HCT116 (cell line): ENCODE data around the gene CHST11. TPM values are rescaled to one million over a fixed set of nuclear protein-coding genes. Genes with fewer than 3 reads are reported as not detected.

Source experiments
- ATAC-seq: fragments of 200-7000 bp; cut with Tn5 transposase; 2 replicates; pipeline ENCODE4 v1.9.1; 2020; ENCODE audit warnings: mild to moderate bottlenecking, moderate library complexity
- BruUV-seq: library from RNA; stranded (reverse); fragments of 400-500 nt; replicated peaks from 2 replicates; lab custom pipeline; 2021; lab: Mats Ljungman, UMichigan
- CTCF ChIA-PET: fragments of 300-600 bp; sonication (Branson Sonifier 250); formaldehyde crosslinking; loops from one replicate; lab custom pipeline; 2021; ENCODE audit warnings: antibody characterized with exemption; lab: Charles Lee
- POLR2A ChIA-PET: fragments of 300-600, 350-600 bp; sonication (Branson Sonifier 250); formaldehyde crosslinking; loops from one replicate; lab custom pipeline; 2021; ENCODE audit warnings: antibody characterized with exemption; lab: Charles Lee
- RAD21 ChIA-PET, 2 experiments: fragments of 300-600 bp; sonication (Branson Sonifier 250); formaldehyde crosslinking; loops; one replicate each; lab custom pipeline; 2023; ENCODE audit warnings: low total read pairs in 2 of 2; ENCODE audit not compliant: uncharacterized antibody in 2 of 2, unreplicated experiment in 2 of 2, low non-redundant PET in 1 of 2; lab: Charles Lee
- DNase-seq: peaks from one replicate; pipeline ENCODE4 v3.0.0-alpha.2; 2010; ENCODE audit warnings: low read depth, low spot score
- H2AFZ ChIP-seq: fragments of 200-600 bp; shearing (Covaris generic), sonication (generic); 2 replicates; pipeline ENCODE4 v1.6.1; 2017; ENCODE audit warnings: low read depth, mixed run types, mixed read lengths, antibody characterized with exemption, low read length; ENCODE audit not compliant: poor library complexity, severe bottlenecking
- H3K27ac ChIP-seq: 2 replicates; pipeline ENCODE4 v1.5.1; 2012; ENCODE audit warnings: low read depth, low read length
- H3K27me3 ChIP-seq: fragments of 200-600 bp; sonication (generic); 2 replicates; pipeline ENCODE4 v1.6.1; 2016; ENCODE audit warnings: mixed run types, low read length, mixed read lengths; ENCODE audit not compliant: insufficient read depth
- H3K36me3 ChIP-seq, 2 experiments: fragments of 200-500 bp in 1 of 2; fragments of 200-600 bp in 1 of 2; sonication (Bioruptor generic) in 1 of 2; sonication (generic) in 1 of 2; 2 replicates each; pipeline versions ENCODE4 v1.5.1 to v1.6.1; 2014 to 2016; ENCODE audit warnings: low read length in 2 of 2, inconsistent platforms in 1 of 2, mixed read lengths in 1 of 2, mixed run types in 1 of 2; ENCODE audit not compliant: insufficient read depth in 2 of 2, control insufficient read depth in 1 of 2
- H3K4me1 ChIP-seq, 2 experiments: fragments of 200-600 bp in 1 of 2; sonication (generic) in 1 of 2; 2 replicates each; pipeline versions ENCODE4 v1.5.1 to v1.6.1; 2012 to 2017; ENCODE audit warnings: low read length in 2 of 2, inconsistent platforms in 1 of 2, mild to moderate bottlenecking in 1 of 2, mixed read lengths in 1 of 2, mixed run types in 1 of 2, moderate library complexity in 1 of 2; ENCODE audit not compliant: insufficient read depth in 2 of 2, control insufficient read depth in 1 of 2
- H3K4me2 ChIP-seq: fragments of 200-600 bp; sonication (generic); 2 replicates; pipeline ENCODE4 v1.6.1; 2017; ENCODE audit warnings: mixed run types, low read length, mixed read lengths
- H3K4me3 ChIP-seq, 2 experiments: fragments of 200-600 bp in 1 of 2; sonication (generic) in 1 of 2; replicated peaks in 1 of 2; 2 replicates each; pipeline ENCODE4 v1.5.1; 2011 to 2016; ENCODE audit warnings: low read length in 2 of 2, control low read depth in 1 of 2, low read depth in 1 of 2, mild to moderate bottlenecking in 1 of 2, mixed read lengths in 1 of 2, mixed run types in 1 of 2
- H3K79me2 ChIP-seq: fragments of 200-600 bp; sonication (generic); 2 replicates; pipeline ENCODE4 v1.6.1; 2017; ENCODE audit warnings: mild to moderate bottlenecking, mixed run types, low read length, moderate library complexity, mixed read lengths; ENCODE audit not compliant: insufficient read depth
- H3K9ac ChIP-seq: fragments of 200-600 bp; sonication (generic); 2 replicates; pipeline ENCODE4 v1.6.1; 2016; ENCODE audit warnings: low read length, mixed read lengths
- H3K9me2 ChIP-seq: fragments of 200-600 bp; sonication (generic), shearing (Covaris generic); 2 replicates; pipeline ENCODE4 v1.6.1; 2017; ENCODE audit warnings: mixed run types, mild to moderate bottlenecking, moderate library complexity; ENCODE audit not compliant: insufficient read depth
- H3K9me3 ChIP-seq, 2 experiments: fragments of 200-500 bp in 1 of 2; fragments of 200-600 bp in 1 of 2; sonication (Bioruptor generic) in 1 of 2; sonication (generic) in 1 of 2; 2 replicates each; pipeline ENCODE4 v1.6.1; 2014 to 2017; ENCODE audit warnings: low read length in 2 of 2, mixed read lengths in 2 of 2, inconsistent platforms in 1 of 2, low read depth in 1 of 2, mild to moderate bottlenecking in 1 of 2, mixed run types in 1 of 2, moderate library complexity in 1 of 2; ENCODE audit not compliant: control insufficient read depth in 1 of 2, insufficient read depth in 1 of 2
- H4K20me1 ChIP-seq: fragments of 200-600 bp; sonication (generic), shearing (Covaris generic); 2 replicates; pipeline ENCODE4 v1.6.1; 2017; ENCODE audit warnings: mixed run types, mild to moderate bottlenecking, moderate library complexity; ENCODE audit not compliant: insufficient read depth
- ATF3 ChIP-seq: IDR thresholded peaks from 2 replicates; pipeline ENCODE4 v1.6.1; 2012
- CEBPB ChIP-seq: IDR thresholded peaks from 2 replicates; pipeline ENCODE4 v1.6.1; 2012; ENCODE audit warnings: low read depth
- EGR1 ChIP-seq: IDR thresholded peaks from 2 replicates; pipeline ENCODE4 v1.6.1; 2012; ENCODE audit warnings: low read depth
- ELF1 ChIP-seq: IDR thresholded peaks from 2 replicates; pipeline ENCODE4 v1.6.1; 2012; ENCODE audit warnings: low read depth, borderline replicate concordance
- EZH2 ChIP-seq: fragments of 200-600 bp; sonication (generic); IDR thresholded peaks from 2 replicates; pipeline ENCODE4 v1.6.1; 2017; ENCODE audit warnings: antibody characterized with exemption, mixed run types
- FOSL1 ChIP-seq: IDR thresholded peaks from 2 replicates; pipeline ENCODE4 v1.6.1; 2012; ENCODE audit warnings: low read depth
- JUND ChIP-seq: IDR thresholded peaks from 2 replicates; pipeline ENCODE4 v1.6.1; 2012
- POLR2AphosphoS5 ChIP-seq: IDR thresholded peaks from 2 replicates; pipeline ENCODE4 v1.6.1; 2011; ENCODE audit warnings: mild to moderate bottlenecking, low read depth, low read length, moderate library complexity
- RAD21 ChIP-seq: IDR thresholded peaks from 2 replicates; pipeline ENCODE4 v1.6.1; 2012; ENCODE audit warnings: low read depth, mild to moderate bottlenecking
- SIN3A ChIP-seq: IDR thresholded peaks from 2 replicates; pipeline ENCODE4 v1.6.1; 2012; ENCODE audit warnings: low read depth
- SP1 ChIP-seq: IDR thresholded peaks from 2 replicates; pipeline ENCODE4 v1.6.1; 2012; ENCODE audit warnings: low read depth
- SRF ChIP-seq: IDR thresholded peaks from 2 replicates; pipeline ENCODE4 v1.6.1; 2012; ENCODE audit warnings: low read depth
- TCF7L2 ChIP-seq: IDR thresholded peaks from 2 replicates; pipeline ENCODE4 v1.7.0; 2011; ENCODE audit warnings: borderline replicate concordance, inconsistent platforms; ENCODE audit not compliant: insufficient read depth, insufficient read length; ENCODE audit errors: extremely low read depth
- YY1 ChIP-seq: IDR thresholded peaks from 2 replicates; pipeline ENCODE4 v1.6.1; 2011; ENCODE audit warnings: low read length, low read depth, moderate library complexity, mild to moderate bottlenecking; ENCODE audit not compliant: insufficient replicate concordance; ENCODE audit errors: extremely low read depth
- ZBTB33 ChIP-seq: IDR thresholded peaks from 2 replicates; pipeline ENCODE4 v1.6.1; 2011; ENCODE audit warnings: mild to moderate bottlenecking, low read length, moderate library complexity; ENCODE audit not compliant: insufficient replicate concordance; ENCODE audit errors: extremely low read depth
- ZFX ChIP-seq: fragments of 450-650 bp; IDR thresholded peaks from 2 replicates; pipeline ENCODE4 v1.6.1; 2017
- ZNF274 ChIP-seq: fragments of 200-500 bp; sonication (Bioruptor generic); IDR thresholded peaks from 2 replicates; pipeline ENCODE4 v1.6.1; 2014; ENCODE audit warnings: mild to moderate bottlenecking, low read depth, low read length, inconsistent platforms
- intact Hi-C: fragments of 100-400 bp; cut with micrococcal nuclease; formaldehyde crosslinking; loops from 2 replicates; pipeline ENCODE4 v1.10.0; 2022
- total RNA-seq: library from RNA; stranded (reverse); gene quantifications from one replicate; pipeline ENCODE4 v1.2.1, GENCODE V29; 2021; ENCODE audit not compliant: unreplicated experiment
- TF ChIP-seq, protein P1 (sequence below): IDR thresholded peaks from 2 replicates; pipeline ENCODE4 v1.6.1; 2012; ENCODE audit warnings: low read depth
- TF ChIP-seq, protein P2 (sequence below): IDR thresholded peaks from 2 replicates; pipeline ENCODE4 v1.6.1; 2012
- TF ChIP-seq, protein P3 (sequence below), 3 experiments: fragments of 200-600 bp in 1 of 3; sonication (generic) in 1 of 3; IDR thresholded peaks in 2 of 3; conservative IDR thresholded peaks in 1 of 3; 2 replicates each; pipeline ENCODE4 v1.5.1; 2012 to 2017; ENCODE audit warnings: low read depth in 2 of 3, low read length in 2 of 3, antibody characterized with exemption in 1 of 3, borderline replicate concordance in 1 of 3, control low read depth in 1 of 3, mild to moderate bottlenecking in 1 of 3, mixed read lengths in 1 of 3, mixed run types in 1 of 3, moderate library complexity in 1 of 3; ENCODE audit not compliant: insufficient read depth in 1 of 3

Gene CHST11
- total RNA-seq, 1 experiment from 2014 or later: 10.1 TPM

DNA sequence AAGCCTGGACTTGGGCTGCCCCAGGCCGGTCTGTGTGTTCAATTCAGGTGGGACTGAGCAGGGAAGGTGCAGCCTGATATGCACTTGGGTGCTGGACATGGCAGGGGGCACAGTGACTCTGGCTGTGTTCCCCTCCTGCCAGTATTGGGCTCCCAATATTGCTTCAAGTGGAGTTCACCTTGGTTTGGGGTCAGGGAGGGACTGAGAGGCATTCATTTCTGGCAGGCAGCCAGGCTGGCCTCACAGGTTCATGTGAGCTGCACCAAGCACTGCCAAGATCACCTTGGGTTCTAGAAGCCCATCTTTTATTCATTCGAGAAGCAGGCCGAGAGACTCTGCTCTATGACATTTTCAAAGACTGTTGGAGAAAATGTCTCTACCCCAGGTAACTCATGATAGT lies 245.0 kb downstream of the CHST11 start:
- intact Hi-C loops: no loop called here
- H3K27ac ChIP-seq: no peak overlapping the region
- no peaks in the 10 kb centered on the region for H3K79me2 ChIP-seq
- no peak overlapping the region for H3K9ac ChIP-seq
- H3K4me2 ChIP-seq: no peak overlapping the region
- BruUV-seq: no TSS peak
- H3K27me3 ChIP-seq: no peaks in the 10 kb centered on the region
- no peaks in the 10 kb centered on the region for H3K9me3 ChIP-seq
- no peak overlapping the region for H3K4me3 ChIP-seq
- no peaks in the 10 kb centered on the region for H3K9me2 ChIP-seq
- ATAC-seq: no peak
- CTCF ChIA-PET: no interaction called here
- TF ChIP-seq ATF3 (no peak), ZBTB33 (no peak), YY1 (no peak), EGR1 (no peak), FOSL1 (no peak), EZH2 (no peak), SIN3A (no peak), JUND (no peak), SRF (no peak), SP1 (no peak), RAD21 (no peak), CEBPB (no peak), ZNF274 (no peak), POLR2AphosphoS5 (no peak), ELF1 (no peak), ZFX (no peak), TCF7L2 (no peak)
- TF ChIP-seq, protein P1, sequence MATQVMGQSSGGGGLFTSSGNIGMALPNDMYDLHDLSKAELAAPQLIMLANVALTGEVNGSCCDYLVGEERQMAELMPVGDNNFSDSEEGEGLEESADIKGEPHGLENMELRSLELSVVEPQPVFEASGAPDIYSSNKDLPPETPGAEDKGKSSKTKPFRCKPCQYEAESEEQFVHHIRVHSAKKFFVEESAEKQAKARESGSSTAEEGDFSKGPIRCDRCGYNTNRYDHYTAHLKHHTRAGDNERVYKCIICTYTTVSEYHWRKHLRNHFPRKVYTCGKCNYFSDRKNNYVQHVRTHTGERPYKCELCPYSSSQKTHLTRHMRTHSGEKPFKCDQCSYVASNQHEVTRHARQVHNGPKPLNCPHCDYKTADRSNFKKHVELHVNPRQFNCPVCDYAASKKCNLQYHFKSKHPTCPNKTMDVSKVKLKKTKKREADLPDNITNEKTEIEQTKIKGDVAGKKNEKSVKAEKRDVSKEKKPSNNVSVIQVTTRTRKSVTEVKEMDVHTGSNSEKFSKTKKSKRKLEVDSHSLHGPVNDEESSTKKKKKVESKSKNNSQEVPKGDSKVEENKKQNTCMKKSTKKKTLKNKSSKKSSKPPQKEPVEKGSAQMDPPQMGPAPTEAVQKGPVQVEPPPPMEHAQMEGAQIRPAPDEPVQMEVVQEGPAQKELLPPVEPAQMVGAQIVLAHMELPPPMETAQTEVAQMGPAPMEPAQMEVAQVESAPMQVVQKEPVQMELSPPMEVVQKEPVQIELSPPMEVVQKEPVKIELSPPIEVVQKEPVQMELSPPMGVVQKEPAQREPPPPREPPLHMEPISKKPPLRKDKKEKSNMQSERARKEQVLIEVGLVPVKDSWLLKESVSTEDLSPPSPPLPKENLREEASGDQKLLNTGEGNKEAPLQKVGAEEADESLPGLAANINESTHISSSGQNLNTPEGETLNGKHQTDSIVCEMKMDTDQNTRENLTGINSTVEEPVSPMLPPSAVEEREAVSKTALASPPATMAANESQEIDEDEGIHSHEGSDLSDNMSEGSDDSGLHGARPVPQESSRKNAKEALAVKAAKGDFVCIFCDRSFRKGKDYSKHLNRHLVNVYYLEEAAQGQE: no peak
- TF ChIP-seq, protein P2, sequence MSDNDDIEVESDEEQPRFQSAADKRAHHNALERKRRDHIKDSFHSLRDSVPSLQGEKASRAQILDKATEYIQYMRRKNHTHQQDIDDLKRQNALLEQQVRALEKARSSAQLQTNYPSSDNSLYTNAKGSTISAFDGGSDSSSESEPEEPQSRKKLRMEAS: no peak
- TF ChIP-seq, protein P3, sequence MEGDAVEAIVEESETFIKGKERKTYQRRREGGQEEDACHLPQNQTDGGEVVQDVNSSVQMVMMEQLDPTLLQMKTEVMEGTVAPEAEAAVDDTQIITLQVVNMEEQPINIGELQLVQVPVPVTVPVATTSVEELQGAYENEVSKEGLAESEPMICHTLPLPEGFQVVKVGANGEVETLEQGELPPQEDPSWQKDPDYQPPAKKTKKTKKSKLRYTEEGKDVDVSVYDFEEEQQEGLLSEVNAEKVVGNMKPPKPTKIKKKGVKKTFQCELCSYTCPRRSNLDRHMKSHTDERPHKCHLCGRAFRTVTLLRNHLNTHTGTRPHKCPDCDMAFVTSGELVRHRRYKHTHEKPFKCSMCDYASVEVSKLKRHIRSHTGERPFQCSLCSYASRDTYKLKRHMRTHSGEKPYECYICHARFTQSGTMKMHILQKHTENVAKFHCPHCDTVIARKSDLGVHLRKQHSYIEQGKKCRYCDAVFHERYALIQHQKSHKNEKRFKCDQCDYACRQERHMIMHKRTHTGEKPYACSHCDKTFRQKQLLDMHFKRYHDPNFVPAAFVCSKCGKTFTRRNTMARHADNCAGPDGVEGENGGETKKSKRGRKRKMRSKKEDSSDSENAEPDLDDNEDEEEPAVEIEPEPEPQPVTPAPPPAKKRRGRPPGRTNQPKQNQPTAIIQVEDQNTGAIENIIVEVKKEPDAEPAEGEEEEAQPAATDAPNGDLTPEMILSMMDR (IDR thresholded peaks at IDR 0.05 in 2 of 3, conservative IDR thresholded peaks at IDR 0.05 in 1 of 3; ENCODE audit: borderline replicate concordance in 1 of 3, insufficient read depth in 1 of 3, low read depth in 2 of 3, low read length in 2 of 3): no peak
- no peaks in the 10 kb centered on the region for H4K20me1 ChIP-seq
- no peaks in the 10 kb centered on the region for H3K36me3 ChIP-seq
- no peak for DNase-seq
- RAD21 ChIA-PET: no interaction called here
- no peak overlapping the region for H2AFZ ChIP-seq
- POLR2A ChIA-PET: no interaction called here
- no peaks in the 10 kb centered on the region for H3K4me1 ChIP-seq
